Measurements from ENCODE around the gene TRAF4. TPM values are rescaled to one million over a fixed set of nuclear protein-coding genes. Genes with fewer than 3 reads are reported as not detected.
"Not testable (repeated sequence)": the region's sequence is repeated elsewhere in the genome, so short reads cannot be mapped to it uniquely, and the experiment has no call there.

TRAF4 gene
- total and polyA plus RNA-seq, 4 donors, result 10.7 to 24.6 (median 19.1) TPM

GRCh38 chr17:28760601-28761562 is 17.1 kb downstream of the TRAF4 start:
- Histone ChIP-seq H3K27ac (ENCODE audit: low read depth in 1 of 2, low read length in 2 of 2) (no peak overlapping the region), H3K27me3 (ENCODE audit: control insufficient read depth in 1 of 2, insufficient read depth in 2 of 2, low read length in 1 of 2) (no peaks in the 10 kb centered on the region), H3K4me1 (ENCODE audit: control insufficient read depth in 1 of 2, insufficient read depth in 2 of 2, low read length in 2 of 2) (no peaks in the 10 kb centered on the region), H3K36me3 (ENCODE audit: control insufficient read depth in 1 of 2, insufficient read depth in 2 of 2, low read length in 1 of 2) (peaks cover 2 to 4% of the 10 kb centered on the region in 2 donors), H3K9me3 (ENCODE audit: control insufficient read depth, low read length) (no peaks in the 10 kb centered on the region), H3K4me3 (ENCODE audit: low read length in 2 of 2) (no peak overlapping the region)
- peak in 1 of 2 donors; percentile 80 for DNase-seq
- WGBS, 2 donors, result 45 to 47% methylated on average over 9 of the region's 9 CpGs
- intact Hi-C loops (cut with DNase I), result loop anchor here (5.0 to 10.0 kb wide), 3 partner anchors 81 to 156 kb away; partner anchors contain the start of genes ERAL1 (in 1 of the 2) and FAM222B (in 1 of the 2)
- ATAC-seq (ENCODE audit: low FRiP score), result no peak

DNA sequence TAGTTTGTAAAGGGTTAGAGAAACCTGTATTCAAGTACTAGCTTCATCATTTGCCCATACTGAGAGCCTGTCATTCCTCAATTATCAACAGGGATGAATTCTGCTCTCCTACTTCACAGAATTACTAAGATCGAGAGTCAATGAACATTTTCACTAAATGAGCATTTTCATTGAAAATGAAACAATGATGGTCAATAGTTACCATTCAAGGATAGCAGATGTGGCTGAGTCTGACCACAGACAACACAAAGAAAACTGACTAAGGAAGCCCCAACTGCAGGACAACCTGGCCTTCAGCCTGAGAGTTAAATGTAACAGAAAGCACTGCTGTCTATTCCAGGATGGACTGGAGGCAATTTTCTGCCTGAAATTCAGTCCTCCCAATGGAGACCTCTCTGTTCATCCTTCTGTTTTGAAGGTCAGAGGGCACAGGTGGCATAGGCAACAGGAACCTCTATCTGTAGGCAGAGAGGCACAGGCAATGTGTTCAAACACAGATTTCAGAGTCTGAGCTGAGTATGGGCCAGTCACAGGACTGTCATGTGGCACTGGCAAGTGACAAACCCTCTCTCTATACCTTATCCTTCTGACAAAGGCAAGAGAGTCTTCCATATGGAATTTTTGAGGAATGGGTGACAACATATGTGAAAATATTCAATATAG is 19.5 kb downstream of the TRAF4 start:
- Histone ChIP-seq H3K4me1 (ENCODE audit: control insufficient read depth in 1 of 2, insufficient read depth in 2 of 2, low read length in 2 of 2) (no peaks in the 10 kb centered on the region), H3K4me3 (ENCODE audit: low read length in 2 of 2) (no peak overlapping the region), H3K27me3 (ENCODE audit: control insufficient read depth in 1 of 2, insufficient read depth in 2 of 2, low read length in 1 of 2) (no peaks in the 10 kb centered on the region), H3K36me3 (ENCODE audit: control insufficient read depth in 1 of 2, insufficient read depth in 2 of 2, low read length in 1 of 2) (peaks cover 2 to 5% of the 10 kb centered on the region in 2 donors), H3K27ac (ENCODE audit: low read depth in 1 of 2, low read length in 2 of 2) (no peak overlapping the region), H3K9me3 (ENCODE audit: control insufficient read depth, low read length) (no peaks in the 10 kb centered on the region)
- DNase-seq, result no peak
- intact Hi-C loops (cut with DNase I), result loop anchor here (5.0 to 10.0 kb wide), 3 partner anchors 79 to 154 kb away; partner anchors contain the start of genes ERAL1 (in 1 of the 2) and FAM222B (in 1 of the 2)
- WGBS, 2 donors, result 93 to 95% methylated on average over 1 of the region's 1 CpG
- peak; percentile 6 for ATAC-seq (ENCODE audit: low FRiP score)

- peaks cover 2% of the 10 kb centered on the region in 2 donors for H3K36me3 ChIP-seq (ENCODE audit: control insufficient read depth in 1 of 2, insufficient read depth in 2 of 2, low read length in 1 of 2)
- DNase-seq, result peak; percentile 72 to 84
- H3K4me1 ChIP-seq (ENCODE audit: control insufficient read depth in 1 of 2, insufficient read depth in 2 of 2, low read length in 2 of 2), result no peaks in the 10 kb centered on the region
- no peak overlapping the region for H3K4me3 ChIP-seq (ENCODE audit: low read length in 2 of 2)
- no peak overlapping the region for H3K27ac ChIP-seq (ENCODE audit: low read depth in 1 of 2, low read length in 2 of 2)
- WGBS, 2 donors, result 54 to 63% methylated on average over 5 of the region's 5 CpGs
- peak; percentile 74 for ATAC-seq (ENCODE audit: low FRiP score)
- H3K27me3 ChIP-seq (ENCODE audit: control insufficient read depth in 1 of 2, insufficient read depth in 2 of 2, low read length in 1 of 2), result no peaks in the 10 kb centered on the region
- intact Hi-C loops (cut with DNase I), result loop anchor here (5.0 to 10.0 kb wide), 3 partner anchors 78 to 153 kb away; partner anchors contain the start of genes ERAL1 (in 1 of the 2) and FAM222B (in 1 of the 2)
- no peaks in the 10 kb centered on the region for H3K9me3 ChIP-seq (ENCODE audit: control insufficient read depth, low read length)
Measured at GRCh38 chr17:28763804-28764266, 20.0 kb downstream of the TRAF4 start.

DNA sequence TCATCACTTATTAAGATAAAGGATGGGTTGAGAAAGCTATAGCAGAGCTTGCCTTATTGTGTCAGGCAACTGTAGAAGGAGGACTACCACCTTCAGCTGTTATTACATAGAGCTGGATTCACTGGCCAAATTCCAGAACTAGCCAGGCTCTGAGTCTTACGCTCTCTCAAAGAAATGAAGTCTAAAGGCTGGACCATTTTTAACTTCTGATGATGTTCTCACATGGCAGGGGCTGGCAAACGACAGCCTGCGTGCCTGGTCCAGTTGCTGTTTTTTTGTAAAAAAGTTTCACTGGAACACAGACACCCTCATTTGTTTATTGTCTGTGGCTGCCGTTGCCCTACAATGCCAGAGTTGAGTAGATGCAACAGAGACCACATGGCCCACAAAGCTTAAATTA is 21.2 kb downstream of the TRAF4 start:
- Histone ChIP-seq H3K36me3 (ENCODE audit: control insufficient read depth in 1 of 2, insufficient read depth in 2 of 2, low read length in 1 of 2) (peaks cover 2% of the 10 kb centered on the region in 2 donors), H3K27me3 (ENCODE audit: control insufficient read depth in 1 of 2, insufficient read depth in 2 of 2, low read length in 1 of 2) (no peaks in the 10 kb centered on the region), H3K4me3 (ENCODE audit: low read length in 2 of 2) (no peak overlapping the region), H3K4me1 (ENCODE audit: control insufficient read depth in 1 of 2, insufficient read depth in 2 of 2, low read length in 2 of 2) (no peaks in the 10 kb centered on the region), H3K9me3 (ENCODE audit: control insufficient read depth, low read length) (no peaks in the 10 kb centered on the region), H3K27ac (ENCODE audit: low read depth in 1 of 2, low read length in 2 of 2) (no peak overlapping the region)
- no peak for DNase-seq
- ATAC-seq (ENCODE audit: low FRiP score), result no peak
- intact Hi-C loops (cut with DNase I), result loop anchor here in 1 of 2 donors (10.0 kb wide), 1 partner anchor 90 kb away; the partner anchor contains the start of gene ERAL1
- 35% methylated on average over 4 of the region's 4 CpGs for WGBS, 2 donors

- Histone ChIP-seq H3K9me3 (ENCODE audit: control insufficient read depth, low read length) (no peaks in the 10 kb centered on the region), H3K27me3 (ENCODE audit: control insufficient read depth in 1 of 2, insufficient read depth in 2 of 2, low read length in 1 of 2) (no peaks in the 10 kb centered on the region), H3K27ac (ENCODE audit: low read depth in 1 of 2, low read length in 2 of 2) (no peak overlapping the region), H3K4me1 (ENCODE audit: control insufficient read depth in 1 of 2, insufficient read depth in 2 of 2, low read length in 2 of 2) (no peaks in the 10 kb centered on the region), H3K4me3 (ENCODE audit: low read length in 2 of 2) (no peak overlapping the region), H3K36me3 (ENCODE audit: control insufficient read depth in 1 of 2, insufficient read depth in 2 of 2, low read length in 1 of 2) (no peaks in the 10 kb centered on the region)
- 78 to 87% methylated on average over 6 of the region's 6 CpGs for WGBS, 2 donors
- ATAC-seq (ENCODE audit: low FRiP score) (no peak), DNase-seq (no peak)
- intact Hi-C loops (cut with DNase I), result no loop called here
Measured at GRCh38 chr17:28773736-28774135, 29.9 kb downstream of the TRAF4 start.

DNA sequence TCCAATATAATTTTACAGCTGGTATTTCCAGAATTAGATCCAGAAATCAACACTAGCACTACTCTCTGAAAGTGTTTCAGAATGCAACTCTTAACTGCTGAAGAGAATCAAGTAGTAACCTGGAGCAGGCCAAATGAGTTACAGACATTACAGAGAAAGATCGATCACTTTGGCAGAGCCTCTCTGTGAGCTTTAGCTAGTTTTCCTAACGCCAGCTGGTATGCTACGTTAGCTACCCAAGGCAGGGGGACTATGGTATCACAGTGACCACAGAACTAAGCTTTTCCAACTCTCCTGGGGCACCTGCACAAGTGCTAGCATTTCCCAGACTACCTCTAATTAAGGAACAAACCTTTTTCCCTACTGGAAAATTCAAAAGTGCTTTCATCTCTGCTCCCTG is 30.4 kb downstream of the TRAF4 start:
- no peaks in the 10 kb centered on the region for H3K36me3 ChIP-seq (ENCODE audit: control insufficient read depth in 1 of 2, insufficient read depth in 2 of 2, low read length in 1 of 2)
- H3K4me3 ChIP-seq (ENCODE audit: low read length in 2 of 2), result no peak overlapping the region
- WGBS, 2 donors, result 73 to 76% methylated on average over 3 of the region's 3 CpGs
- no peaks in the 10 kb centered on the region for H3K9me3 ChIP-seq (ENCODE audit: control insufficient read depth, low read length)
- intact Hi-C loops (cut with DNase I), result no loop called here
- no peak for DNase-seq
- no peaks in the 10 kb centered on the region for H3K4me1 ChIP-seq (ENCODE audit: control insufficient read depth in 1 of 2, insufficient read depth in 2 of 2, low read length in 2 of 2)
- no peaks in the 10 kb centered on the region for H3K27me3 ChIP-seq (ENCODE audit: control insufficient read depth in 1 of 2, insufficient read depth in 2 of 2, low read length in 1 of 2)
- ATAC-seq (ENCODE audit: low FRiP score), result no peak
- H3K27ac ChIP-seq (ENCODE audit: low read depth in 1 of 2, low read length in 2 of 2), result no peak overlapping the region

DNA sequence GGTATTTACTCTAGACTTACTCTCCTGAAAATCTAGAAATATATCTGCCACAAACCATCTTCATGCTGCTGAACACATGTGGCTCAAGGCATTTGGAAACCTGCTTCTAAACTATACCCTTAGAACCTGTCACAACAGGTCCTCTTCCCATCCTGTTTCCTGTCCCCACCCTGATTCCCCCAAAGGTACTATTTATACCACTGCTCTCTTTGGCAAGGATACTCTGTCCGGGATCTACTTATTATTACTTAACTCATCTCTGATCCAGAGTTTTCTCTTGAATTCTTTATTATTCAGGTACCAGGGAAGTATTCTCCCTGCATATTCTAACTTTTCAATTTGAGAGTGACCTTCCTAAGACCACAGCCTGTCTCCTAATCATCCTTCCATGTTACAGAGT is 33.4 kb downstream of the TRAF4 start:
- Histone ChIP-seq H3K4me3 (ENCODE audit: low read length in 2 of 2) (no peak overlapping the region), H3K9me3 (ENCODE audit: control insufficient read depth, low read length) (no peaks in the 10 kb centered on the region), H3K4me1 (ENCODE audit: control insufficient read depth in 1 of 2, insufficient read depth in 2 of 2, low read length in 2 of 2) (no peaks in the 10 kb centered on the region), H3K27ac (ENCODE audit: low read depth in 1 of 2, low read length in 2 of 2) (no peak overlapping the region), H3K36me3 (ENCODE audit: control insufficient read depth in 1 of 2, insufficient read depth in 2 of 2, low read length in 1 of 2) (no peaks in the 10 kb centered on the region), H3K27me3 (ENCODE audit: control insufficient read depth in 1 of 2, insufficient read depth in 2 of 2, low read length in 1 of 2) (no peaks in the 10 kb centered on the region)
- WGBS, 2 donors, result 27 to 33% methylated on average over 1 of the region's 1 CpG
- ATAC-seq (ENCODE audit: low FRiP score) (no peak), DNase-seq (no peak)
- intact Hi-C loops (cut with DNase I), result no loop called here

DNA sequence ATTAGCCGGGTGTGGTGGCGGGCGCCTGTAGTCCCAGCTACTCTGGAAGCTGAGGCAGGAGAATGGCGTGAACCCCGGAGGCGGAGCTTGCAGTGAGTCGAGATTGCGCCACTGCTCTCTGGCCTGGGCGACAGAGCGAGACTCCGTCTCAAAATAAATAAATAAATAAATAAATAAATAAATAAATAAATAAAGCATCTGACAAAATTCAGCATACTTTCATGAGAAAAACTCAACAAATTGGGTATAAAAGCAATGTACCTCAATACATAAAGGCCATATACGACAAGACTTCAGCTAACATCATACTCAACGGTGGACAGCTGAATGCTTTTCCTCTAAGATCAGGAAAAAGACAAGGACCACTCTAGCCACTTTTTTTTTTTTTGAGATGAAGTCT is 35.8 kb downstream of the TRAF4 start:
- H3K27ac ChIP-seq (ENCODE audit: low read depth in 1 of 2, low read length in 2 of 2); ATAC-seq (ENCODE audit: low FRiP score); H3K4me1 ChIP-seq (ENCODE audit: control insufficient read depth in 1 of 2, insufficient read depth in 2 of 2, low read length in 2 of 2); H3K36me3 ChIP-seq (ENCODE audit: control insufficient read depth in 1 of 2, insufficient read depth in 2 of 2, low read length in 1 of 2); intact Hi-C loops (cut with DNase I); DNase-seq; H3K27me3 ChIP-seq (ENCODE audit: control insufficient read depth in 1 of 2, insufficient read depth in 2 of 2, low read length in 1 of 2); H3K4me3 ChIP-seq (ENCODE audit: low read length in 2 of 2); H3K9me3 ChIP-seq (ENCODE audit: control insufficient read depth, low read length): not testable (repeated sequence)
- 97% methylated on average over 13 of the region's 13 CpGs for WGBS, 2 donors

All from aorta (tissue), 5 donors.